SK-MEL-5 (cell line): ENCODE data around the gene GBGT1. TPM values are rescaled to one million over a fixed set of nuclear protein-coding genes. Genes with fewer than 3 reads are reported as not detected.
"Not testable (repeated sequence)": the region's sequence is repeated elsewhere in the genome, so short reads cannot be mapped to it uniquely, and the experiment has no call there.

Experiments
- DNase-seq: peaks from one replicate; pipeline ENCODE4 v3.0.0-alpha.2; 2016; ENCODE audit warnings: low read depth, low spot score
- in situ Hi-C: cut with HindIII; loops from 2 replicates; pipeline ENCODE4 v1.10.0; 2016; ENCODE audit warnings: low sequenced_read_pairs, high pct_unique_total_duplicates, low pct_unique_long_range_greater_than_20kb
- polyA plus RNA-seq, 2 experiments: library from polyadenylated mRNA; depleted of rRNA; stranded (reverse); fragments of >200 nt; gene quantifications; 2 replicates each; pipeline ENCODE4 v1.2.3, GENCODE V29; 2015
- total RNA-seq: library from RNA; depleted of rRNA; stranded (reverse); fragments of >200 nt; shearing (Covaris generic); gene quantifications from 2 replicates; pipeline ENCODE4 v1.2.3, GENCODE V29; 2014; rRNA removed

Gene GBGT1
- not detected in 2 replicates for total RNA-seq
- not detected in 2 replicates for polyA plus RNA-seq (2015; cell fraction: cytosol; rRNA removed)
- polyA plus RNA-seq (2015; cell fraction: nucleus; rRNA removed), result 0.15 TPM in 1 of 2 replicates, not detected in the other

GRCh38 chr9:133163504-133164172 lies at the start of gene GBGT1:
TSS of gene GBGT1 (minus strand) at chr9:133163914. CDS start at chr9:133162412, 1,502 bp downstream.
- in situ Hi-C loops, result no loop called here
- DNase-seq, result no peak

GRCh38 chr9:133210609-133211008 lies 46.9 kb upstream of the GBGT1 start:
- DNase-seq, result no peak
- in situ Hi-C loops, result no loop called here

- no peak for DNase-seq
Observed at GRCh38 chr9:133210202-133210532, 46.5 kb upstream of the GBGT1 start.

GRCh38 chr9:133209327-133210201 lies 45.9 kb upstream of the GBGT1 start:
- in situ Hi-C loops, result not testable (repeated sequence)

More at GRCh38 chr9:133210202-133210532, 46.5 kb upstream of the GBGT1 start:
- in situ Hi-C loops, result no loop called here

GRCh38 chr9:133208880-133209300 lies 45.2 kb upstream of the GBGT1 start, which contains the start of gene OBP2B:
TSS of gene OBP2B (minus strand) at chr9:133209250. CDS start at chr9:133209199, 51 bp downstream.
- DNase-seq, in situ Hi-C loops: not testable (repeated sequence)

More at GRCh38 chr9:133209327-133210201, 45.9 kb upstream of the GBGT1 start:
- DNase-seq, result not testable (repeated sequence)

GRCh38 chr9:133208171-133208879 lies 44.6 kb upstream of the GBGT1 start:
- DNase-seq, in situ Hi-C loops: not testable (repeated sequence)

GRCh38 chr9:133207540-133208170 lies 43.9 kb upstream of the GBGT1 start:
- in situ Hi-C loops, result no loop called here
- no peak for DNase-seq

- in situ Hi-C loops, result no loop called here
- DNase-seq, result no peak
Observed at GRCh38 chr9:133207021-133207531, 43.4 kb upstream of the GBGT1 start.

GRCh38 chr9:133205996-133206931 lies 42.5 kb upstream of the GBGT1 start:
- no peak for DNase-seq
- in situ Hi-C loops, result no loop called here

- DNase-seq, in situ Hi-C loops: not testable (repeated sequence)
Observed at GRCh38 chr9:133205481-133205887, 41.8 kb upstream of the GBGT1 start.

- in situ Hi-C loops, result no loop called here
- DNase-seq, result no peak
Observed at GRCh38 chr9:133204993-133205336, 41.3 kb upstream of the GBGT1 start.

- in situ Hi-C loops, result no loop called here
- no peak for DNase-seq
Observed at GRCh38 chr9:133204335-133204992, 40.8 kb upstream of the GBGT1 start.

GRCh38 chr9:133203506-133204075 lies 39.9 kb upstream of the GBGT1 start:
- in situ Hi-C loops, result no loop called here
- no peak for DNase-seq

- no peak for DNase-seq
- in situ Hi-C loops, result no loop called here
Observed at GRCh38 chr9:133202688-133203453, 39.2 kb upstream of the GBGT1 start.

- DNase-seq, result no peak
- in situ Hi-C loops, result no loop called here
Observed at GRCh38 chr9:133202145-133202513, 38.4 kb upstream of the GBGT1 start.
